ENCODE data around the gene ANO9.
"Not testable (repeated sequence)": the region's sequence is repeated elsewhere in the genome, so short reads cannot be mapped to it uniquely, and the experiment has no call there.

DNA sequence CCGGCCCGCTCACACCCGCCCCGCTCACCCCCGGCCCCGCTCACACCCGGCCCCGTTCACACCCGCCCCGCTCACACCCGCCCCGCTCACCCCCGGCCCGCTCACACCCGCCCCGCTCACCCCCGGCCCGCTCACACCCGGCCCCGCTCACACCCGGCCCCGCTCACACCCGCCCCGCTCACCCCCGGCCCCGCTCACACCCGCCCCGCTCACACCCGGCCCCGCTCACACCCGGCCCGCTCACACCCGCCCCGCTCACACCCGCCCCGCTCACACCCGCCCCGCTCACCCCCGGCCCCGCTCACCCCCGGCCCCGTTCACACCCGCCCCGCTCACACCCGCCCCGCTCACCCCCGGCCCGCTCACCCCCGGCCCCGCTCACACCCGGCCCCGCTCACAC lies 40.6 kb downstream of the ANO9 start:
- not testable (repeated sequence) for TF ChIP-seq CTCF (conservative IDR thresholded peaks at IDR 0.05); ZFX (IDR thresholded peaks at IDR 0.05)
